Karpas-422 (cell line): ENCODE results near the gene ZNF700. TPM values are rescaled to one million over a fixed set of nuclear protein-coding genes. Genes with fewer than 3 reads are reported as not detected.
A peak's percentile ranks its signal among the peaks of the same experiment; 100 is the strongest.
"Not testable (repeated sequence)": the region's sequence is repeated elsewhere in the genome, so short reads cannot be mapped to it uniquely, and the experiment has no call there.

ENCODE experiments used
- DNase-seq: peaks from one replicate; pipeline ENCODE4 v3.0.0-alpha.2; 2015
- H2AFZ ChIP-seq: fragments of 200-600 bp; sonication (generic); 2 replicates; pipeline ENCODE4 v1.6.1; 2014; ENCODE audit warnings: antibody characterized with exemption, low read length, mixed read lengths
- H3K27ac ChIP-seq: fragments of 200-600 bp; sonication (generic); 2 replicates; pipeline ENCODE4 v1.5.1; 2014; ENCODE audit warnings: mild to moderate bottlenecking, low read length, moderate library complexity
- H3K27me3 ChIP-seq: fragments of 200-600 bp; sonication (generic); 2 replicates; pipeline ENCODE4 v1.6.1; 2014; ENCODE audit warnings: low read length, mixed read lengths
- H3K36me3 ChIP-seq: fragments of 200-600 bp; sonication (generic); 2 replicates; pipeline ENCODE4 v1.6.1; 2014; ENCODE audit warnings: low read length, mixed read lengths; ENCODE audit not compliant: insufficient read depth
- H3K4me1 ChIP-seq: fragments of 200-600 bp; sonication (generic); 2 replicates; pipeline ENCODE4 v1.6.1; 2014; ENCODE audit warnings: mild to moderate bottlenecking, low read length, mixed read lengths
- H3K4me2 ChIP-seq: fragments of 200-600 bp; sonication (generic); 2 replicates; pipeline ENCODE4 v1.6.1; 2014; ENCODE audit warnings: low read length, low read depth, mild to moderate bottlenecking; ENCODE audit not compliant: poor library complexity, severe bottlenecking
- H3K4me3 ChIP-seq: fragments of 200-600 bp; sonication (generic); 2 replicates; pipeline ENCODE4 v1.5.1; 2014; ENCODE audit warnings: mild to moderate bottlenecking, antibody characterized with exemption, low read length, mixed read lengths
- H3K79me2 ChIP-seq: fragments of 200-600 bp; sonication (generic); 2 replicates; pipeline ENCODE4 v1.6.1; 2014; ENCODE audit warnings: mild to moderate bottlenecking, low read length, mixed read lengths
- H3K9ac ChIP-seq: fragments of 200-600 bp; sonication (generic); 2 replicates; pipeline ENCODE4 v1.6.0; 2014; ENCODE audit warnings: low read length
- H3K9me2 ChIP-seq: fragments of 200-600 bp; sonication (generic), shearing (Covaris generic); replicated peaks from 2 replicates; pipeline ENCODE4 v1.6.0; 2014; ENCODE audit warnings: mild to moderate bottlenecking, low read length, moderate library complexity; ENCODE audit not compliant: insufficient read depth
- H3K9me3 ChIP-seq: fragments of 300-700, 200-600 bp; sonication (generic); 2 replicates; pipeline ENCODE4 v1.6.1; 2014; ENCODE audit warnings: low read length, mixed read lengths
- H4K20me1 ChIP-seq: fragments of 200-600 bp; sonication (generic); 2 replicates; pipeline ENCODE4 v1.6.1; 2014; ENCODE audit warnings: mild to moderate bottlenecking, antibody characterized with exemption, low read length, low read depth; ENCODE audit not compliant: insufficient read depth
- total RNA-seq: library from RNA; depleted of rRNA; stranded (reverse); fragments of >200 nt; shearing (Covaris generic); gene quantifications from 2 replicates; pipeline ENCODE4 v1.2.3, GENCODE V29; 2014; ENCODE audit warnings: low replicate concordance; rRNA removed

The ZNF700 gene
- 15.8 and 29.9 TPM in 2 replicates for total RNA-seq

DNA sequence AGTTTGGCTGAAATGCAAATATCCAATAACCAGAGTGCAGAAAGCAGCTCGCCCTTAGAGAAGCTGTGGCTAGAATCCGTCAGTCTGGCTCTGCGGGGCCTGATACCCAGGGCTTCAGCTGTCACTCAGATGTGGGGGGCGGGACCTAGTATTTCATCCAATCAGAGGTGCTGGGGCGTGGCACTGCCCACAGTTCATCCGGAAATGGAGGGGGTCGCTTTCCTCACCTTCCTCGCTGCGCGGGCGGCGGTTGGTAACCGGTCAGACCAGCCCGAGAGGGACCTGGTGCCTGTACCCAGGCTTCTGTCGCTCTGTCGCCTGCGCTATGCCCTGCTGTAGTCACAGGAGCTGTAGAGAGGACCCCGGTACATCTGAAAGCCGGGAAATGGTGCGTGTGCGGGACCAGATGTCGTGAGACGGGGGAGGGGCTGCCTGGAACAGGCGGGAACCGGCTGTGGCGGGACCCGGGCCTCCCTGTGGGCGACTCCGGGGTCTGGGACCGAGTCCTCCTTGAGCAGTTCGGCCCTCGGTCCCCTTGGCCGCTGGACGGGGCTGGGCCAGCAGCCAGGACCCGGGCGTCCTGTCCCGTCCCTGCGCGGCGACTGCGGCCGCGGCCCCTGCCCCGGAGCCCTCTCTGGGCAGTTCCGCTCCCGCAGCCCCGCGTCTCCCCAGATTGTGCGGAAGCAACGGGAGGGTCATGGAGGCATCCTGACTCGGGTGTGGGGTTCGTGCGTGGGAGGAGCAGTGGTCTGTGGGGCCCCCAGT, at the start of gene ZNF700:
ZNF700 (plus strand) TSS at position 222 of the 765 bp plus-strand sequence; CDS start at position 326, 104 bp downstream.
- Histone ChIP-seq H3K4me2 (peak within 1 kb of the TSS; percentile 88), H3K9me3 (peaks cover 17% of the 10 kb centered on the region), H2AFZ (peak within 1 kb of the TSS; percentile 92; the same call in 1 of the 2 replicates), H3K4me1 (peaks cover 13% of the 10 kb centered on the region), H4K20me1 (no peaks in the 10 kb centered on the region), H3K79me2 (peaks cover 48% of the 10 kb centered on the region), H3K4me3 (peak within 1 kb of the TSS; percentile 85), H3K9me2 (no peaks in the 10 kb centered on the region), H3K27me3 (no peaks in the 10 kb centered on the region), H3K9ac (peak within 1 kb of the TSS; percentile 96), H3K36me3 (peaks cover 37% of the 10 kb centered on the region), H3K27ac (peak within 1 kb of the TSS; percentile 97)
- peak; percentile 99 for DNase-seq

DNA sequence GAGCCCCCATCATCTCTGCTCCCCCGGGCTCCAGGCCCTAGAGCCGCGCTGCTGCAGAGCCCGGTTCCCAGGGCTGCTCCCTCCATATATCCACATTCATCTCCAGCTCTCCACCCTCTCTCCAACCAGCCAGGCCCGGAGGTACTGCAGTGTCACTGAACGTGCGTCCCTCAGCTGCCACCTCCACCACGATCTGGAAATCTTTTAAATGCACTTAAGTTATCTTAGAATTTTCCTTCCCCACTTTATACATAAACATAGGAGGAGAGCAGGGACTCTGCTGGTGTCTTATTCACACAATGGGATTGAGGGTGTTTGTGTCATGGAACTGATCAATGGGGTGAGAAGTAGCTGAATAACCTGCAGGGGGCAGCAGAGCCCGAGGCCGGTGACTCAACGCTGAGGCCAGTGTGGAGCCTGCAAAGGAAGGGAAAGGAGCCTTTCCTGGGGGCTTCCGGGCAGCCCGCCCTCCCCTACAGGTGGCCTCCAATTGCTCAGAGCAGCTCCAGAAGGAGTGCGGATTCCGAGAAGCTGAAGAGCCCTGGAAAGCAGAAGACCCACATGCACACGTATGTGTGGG, 45.1 kb upstream of the ZNF700 start:
- DNase-seq: peak; percentile 63
- H3K36me3 ChIP-seq, H3K9me3 ChIP-seq, H3K9ac ChIP-seq, H3K4me2 ChIP-seq, H4K20me1 ChIP-seq, H3K4me3 ChIP-seq, H3K27ac ChIP-seq, H3K27me3 ChIP-seq, H2AFZ ChIP-seq, H3K79me2 ChIP-seq, H3K4me1 ChIP-seq, H3K9me2 ChIP-seq: not testable (repeated sequence)

DNA sequence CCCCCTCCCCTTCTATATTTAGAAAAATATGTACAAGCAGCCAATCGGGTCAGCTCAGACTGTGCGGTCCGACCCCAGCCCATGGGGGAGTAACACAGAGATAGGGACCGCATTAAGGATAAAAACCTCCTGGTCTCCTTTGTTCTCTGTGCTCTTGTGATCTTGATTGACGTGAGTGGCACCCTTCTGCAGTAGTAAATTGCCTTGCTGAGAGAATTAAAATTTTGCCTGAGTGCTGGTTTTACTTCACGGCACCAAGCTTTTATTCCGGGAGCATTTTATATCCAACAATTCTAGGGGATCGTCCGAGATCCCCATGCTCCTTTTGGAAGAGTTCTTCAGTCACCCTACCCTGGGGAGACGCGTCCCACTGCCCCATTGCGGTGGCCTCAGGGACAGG, 44.3 kb upstream of the ZNF700 start:
- no peak overlapping the region for H3K4me3 ChIP-seq
- no peaks in the 10 kb centered on the region for H3K4me1 ChIP-seq
- H3K9ac ChIP-seq: no peak overlapping the region
- no peaks in the 10 kb centered on the region for H3K79me2 ChIP-seq
- H3K9me2 ChIP-seq: no peaks in the 10 kb centered on the region
- peaks cover 6% of the 10 kb centered on the region; the same call in 1 of the 2 replicates for H3K9me3 ChIP-seq
- no peak overlapping the region for H2AFZ ChIP-seq
- no peak for DNase-seq
- no peak overlapping the region for H3K27ac ChIP-seq
- no peak overlapping the region for H3K4me2 ChIP-seq
- H3K36me3 ChIP-seq: no peaks in the 10 kb centered on the region
- H4K20me1 ChIP-seq: no peaks in the 10 kb centered on the region
- no peaks in the 10 kb centered on the region for H3K27me3 ChIP-seq

DNA sequence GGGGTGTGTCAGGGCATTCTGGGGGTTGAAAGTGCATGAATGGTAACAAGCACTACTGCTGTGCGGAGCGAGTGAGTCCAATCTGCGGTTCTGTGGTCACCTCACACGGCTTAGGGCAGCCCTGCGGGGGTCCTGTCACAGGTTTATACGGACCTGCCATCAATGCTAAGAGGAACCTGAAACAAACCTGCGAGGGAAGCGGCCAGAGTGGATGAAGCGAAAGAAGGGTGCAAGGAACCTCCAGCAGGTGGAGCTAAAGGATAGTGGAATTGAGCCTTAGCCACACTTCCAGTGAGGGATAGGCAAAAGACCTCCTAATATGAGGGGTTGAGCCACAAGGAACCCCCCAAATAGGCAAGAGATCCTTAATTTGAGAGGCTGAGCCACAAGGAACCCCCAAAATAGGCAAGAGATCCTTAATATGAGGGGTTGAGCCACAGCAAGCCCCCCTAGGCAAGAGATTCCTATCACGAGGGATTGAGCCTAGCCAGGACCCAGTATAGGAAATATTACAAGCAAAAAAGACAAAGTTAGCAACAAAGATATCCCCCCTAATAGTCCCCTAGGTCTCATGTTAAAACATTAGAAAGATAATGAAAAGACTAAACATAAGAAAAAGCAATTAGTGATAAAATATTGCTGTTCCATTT, 43.6 kb upstream of the ZNF700 start:
- peak; percentile 89 for DNase-seq
- Histone ChIP-seq H3K9me2 (no peaks in the 10 kb centered on the region), H3K36me3 (no peaks in the 10 kb centered on the region), H3K9ac (no peak overlapping the region), H3K27me3 (no peaks in the 10 kb centered on the region), H3K9me3 (peaks cover 6% of the 10 kb centered on the region; the same call in 1 of the 2 replicates), H2AFZ (no peak overlapping the region), H3K27ac (no peak overlapping the region), H3K4me3 (no peak overlapping the region), H4K20me1 (no peaks in the 10 kb centered on the region), H3K4me2 (no peak overlapping the region), H3K4me1 (no peaks in the 10 kb centered on the region), H3K79me2 (no peaks in the 10 kb centered on the region)

DNA sequence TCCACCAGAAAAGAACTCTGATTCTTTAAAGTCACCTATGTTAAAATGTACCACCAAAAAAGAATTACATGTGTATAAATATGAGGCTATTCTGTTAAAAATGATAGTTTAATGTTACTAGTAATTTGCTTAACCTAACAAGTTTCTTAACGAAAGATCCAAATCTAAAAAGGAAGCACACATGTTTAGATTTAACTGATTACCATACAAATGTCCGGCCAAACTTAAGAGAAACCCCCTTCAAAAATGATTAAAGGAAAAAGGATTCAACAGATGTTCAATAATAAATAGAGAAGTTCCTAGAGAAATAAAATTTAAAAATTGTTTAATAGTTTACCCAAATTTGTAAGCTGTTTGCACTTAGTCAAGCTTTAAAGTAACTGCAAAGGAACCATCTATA, 42.3 kb upstream of the ZNF700 start:
- DNase-seq: no peak
- no peaks in the 10 kb centered on the region for H3K79me2 ChIP-seq
- H3K9ac ChIP-seq: no peak overlapping the region
- H3K9me2 ChIP-seq: no peaks in the 10 kb centered on the region
- no peaks in the 10 kb centered on the region for H3K27me3 ChIP-seq
- no peak overlapping the region for H3K4me3 ChIP-seq
- peaks cover 6% of the 10 kb centered on the region; the same call in 1 of the 2 replicates for H3K9me3 ChIP-seq
- no peaks in the 10 kb centered on the region for H3K36me3 ChIP-seq
- H2AFZ ChIP-seq: no peak overlapping the region
- H3K4me2 ChIP-seq: no peak overlapping the region
- H4K20me1 ChIP-seq: no peaks in the 10 kb centered on the region
- peaks cover 5% of the 10 kb centered on the region for H3K4me1 ChIP-seq
- no peak overlapping the region for H3K27ac ChIP-seq

DNA sequence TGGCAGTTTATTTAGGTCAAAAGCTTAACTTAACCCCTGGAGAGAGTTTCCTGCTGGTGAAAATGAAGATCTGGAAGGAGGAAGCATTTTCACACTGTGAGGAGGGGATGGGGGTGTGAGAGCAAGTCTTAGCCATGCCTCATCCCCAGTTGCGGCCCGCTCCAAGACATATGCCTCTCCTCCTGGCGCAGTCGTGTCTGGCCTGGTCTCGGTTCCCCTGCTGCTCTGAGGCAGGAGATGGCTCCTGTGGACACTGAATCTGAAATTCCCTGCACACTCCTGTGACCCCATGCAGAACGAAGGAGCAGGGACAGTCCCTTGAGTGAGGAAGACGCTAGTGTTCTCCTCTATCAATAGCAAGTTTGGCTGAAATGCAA, 37.7 kb upstream of the ZNF700 start:
- peak overlapping the region; percentile 95 for H3K4me3 ChIP-seq
- H3K27ac ChIP-seq: no peak overlapping the region

DNA sequence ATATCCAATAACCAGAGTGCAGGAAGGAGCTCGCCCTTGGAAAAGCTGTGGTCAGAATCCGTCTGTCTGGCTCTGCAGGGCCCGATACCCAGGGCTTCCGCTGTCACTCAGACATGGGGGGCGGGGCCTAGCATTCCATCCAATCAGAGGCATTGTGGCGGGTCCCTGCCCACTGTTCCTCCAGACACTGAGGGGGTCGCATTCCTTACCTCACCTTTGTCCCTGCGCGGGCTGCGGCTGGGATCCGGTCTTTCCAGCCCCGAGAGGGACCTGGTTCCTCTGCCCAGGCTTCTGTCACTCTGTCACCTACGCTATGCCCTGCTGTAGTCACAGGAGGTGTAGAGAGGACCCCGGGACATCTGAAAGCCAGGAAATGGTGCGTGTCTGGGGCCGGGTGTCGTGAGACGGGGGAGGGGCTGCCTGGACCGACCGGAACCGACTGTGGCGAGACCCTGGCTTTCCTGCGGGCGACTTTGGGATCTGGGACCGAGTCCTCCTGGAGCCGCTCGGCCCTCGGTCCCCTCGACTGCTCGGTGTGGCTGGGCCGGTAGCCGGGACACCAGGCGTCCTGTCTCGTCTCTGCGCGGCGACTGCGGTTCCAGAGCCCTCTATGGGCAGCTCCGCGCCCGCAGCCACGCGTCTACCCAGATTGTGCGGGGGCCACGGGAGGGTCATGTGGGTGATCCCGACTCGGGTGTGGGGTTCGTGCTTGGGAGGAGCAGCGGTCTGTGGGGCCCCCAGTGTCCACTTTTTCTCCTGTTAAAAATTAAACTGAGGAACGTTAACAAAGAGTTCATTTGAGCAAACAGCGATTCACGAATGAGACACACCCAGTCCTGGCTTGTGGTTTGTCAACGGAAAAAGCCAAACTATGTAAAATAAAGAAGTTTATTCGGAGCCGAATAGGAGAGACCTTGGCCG, 37.0 kb upstream of the ZNF700 start, which contains the start of gene ZNF69:
ZNF69 (plus strand) TSS at position 172 of the 921 bp plus-strand sequence; CDS start at position 314, 142 bp downstream.
- H3K79me2 ChIP-seq: no peaks in the 10 kb centered on the region
- H3K9ac ChIP-seq: peak within 1 kb of the TSS; percentile 85
- H3K4me2 ChIP-seq: peak within 1 kb of the TSS; percentile 82
- H4K20me1 ChIP-seq: no peaks in the 10 kb centered on the region
- H3K4me3 ChIP-seq: peak within 1 kb of the TSS; percentile 95
- peaks cover 17% of the 10 kb centered on the region for H3K4me1 ChIP-seq
- H3K9me3 ChIP-seq: no peaks in the 10 kb centered on the region
- peak within 1 kb of the TSS; percentile 99 for H2AFZ ChIP-seq
- peaks cover 3% of the 10 kb centered on the region; the same call in 1 of the 2 replicates for H3K36me3 ChIP-seq
- peak; percentile 86 for DNase-seq
- H3K27me3 ChIP-seq: no peaks in the 10 kb centered on the region
- no peak within 1 kb of the TSS for H3K27ac ChIP-seq
- no peaks in the 10 kb centered on the region for H3K9me2 ChIP-seq

More for the DNA sequence above, 37.7 kb upstream of the ZNF700 start:
- Histone ChIP-seq H3K27me3 (no peaks in the 10 kb centered on the region), H2AFZ (peak overlapping the region; percentile 99), H3K79me2 (no peaks in the 10 kb centered on the region), H3K9me3 (no peaks in the 10 kb centered on the region), H4K20me1 (no peaks in the 10 kb centered on the region), H3K4me1 (peaks cover 17% of the 10 kb centered on the region), H3K9me2 (no peaks in the 10 kb centered on the region), H3K9ac (peak overlapping the region; percentile 85), H3K36me3 (no peaks in the 10 kb centered on the region; the same call in 1 of the 2 replicates), H3K4me2 (peak overlapping the region; percentile 82)
- no peak for DNase-seq
